ENCODE results near the gene GADD45B. TPM values are rescaled to one million over a fixed set of nuclear protein-coding genes. Genes with fewer than 3 reads are reported as not detected.
"Not testable (repeated sequence)": the region's sequence is repeated elsewhere in the genome, so short reads cannot be mapped to it uniquely, and the experiment has no call there.

The GADD45B gene
- total and polyA plus RNA-seq, 8 donors: 52.9 to 588 (median 81.9) TPM

DNA sequence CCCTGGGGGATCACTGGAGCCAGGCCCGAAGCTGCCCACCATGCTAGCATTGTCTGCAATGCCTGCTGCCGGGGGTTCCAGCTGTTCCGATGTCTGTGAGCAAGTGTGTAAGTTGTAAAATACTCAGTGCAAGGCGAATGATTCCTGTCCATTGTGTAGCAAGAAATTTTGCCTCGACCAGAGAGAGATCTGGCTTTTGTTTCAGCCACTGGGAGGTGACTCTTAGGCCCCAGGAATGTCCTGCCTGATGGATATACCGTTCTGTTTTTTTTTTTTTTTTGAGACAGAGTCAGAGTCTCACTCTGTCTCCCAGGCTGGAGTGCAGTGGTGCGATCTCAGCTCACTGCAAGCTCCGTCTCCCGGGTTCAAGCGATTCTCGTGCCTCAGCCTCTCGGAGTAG, 7.3 kb upstream of the GADD45B start:
- WGBS, 5 donors: 75 to 81% (median 80%) methylated on average over 12 of the region's 12 CpGs
- H3K4me1 ChIP-seq: no peaks in the 10 kb centered on the region
- H3K9me3 ChIP-seq: no peaks in the 10 kb centered on the region
- no peak for DNase-seq
- no peak overlapping the region for H3K4me3 ChIP-seq
- intact Hi-C loops (cut with DNase I; ENCODE audit: low total_unique reads): no loop called here
- H3K27me3 ChIP-seq: no peaks in the 10 kb centered on the region
- no peak overlapping the region for H3K27ac ChIP-seq
- H3K36me3 ChIP-seq: no peaks in the 10 kb centered on the region
- TF ChIP-seq POLR2AphosphoS5 (IDR thresholded peaks at IDR 0.05): no peak
- TF ChIP-seq, protein P1, sequence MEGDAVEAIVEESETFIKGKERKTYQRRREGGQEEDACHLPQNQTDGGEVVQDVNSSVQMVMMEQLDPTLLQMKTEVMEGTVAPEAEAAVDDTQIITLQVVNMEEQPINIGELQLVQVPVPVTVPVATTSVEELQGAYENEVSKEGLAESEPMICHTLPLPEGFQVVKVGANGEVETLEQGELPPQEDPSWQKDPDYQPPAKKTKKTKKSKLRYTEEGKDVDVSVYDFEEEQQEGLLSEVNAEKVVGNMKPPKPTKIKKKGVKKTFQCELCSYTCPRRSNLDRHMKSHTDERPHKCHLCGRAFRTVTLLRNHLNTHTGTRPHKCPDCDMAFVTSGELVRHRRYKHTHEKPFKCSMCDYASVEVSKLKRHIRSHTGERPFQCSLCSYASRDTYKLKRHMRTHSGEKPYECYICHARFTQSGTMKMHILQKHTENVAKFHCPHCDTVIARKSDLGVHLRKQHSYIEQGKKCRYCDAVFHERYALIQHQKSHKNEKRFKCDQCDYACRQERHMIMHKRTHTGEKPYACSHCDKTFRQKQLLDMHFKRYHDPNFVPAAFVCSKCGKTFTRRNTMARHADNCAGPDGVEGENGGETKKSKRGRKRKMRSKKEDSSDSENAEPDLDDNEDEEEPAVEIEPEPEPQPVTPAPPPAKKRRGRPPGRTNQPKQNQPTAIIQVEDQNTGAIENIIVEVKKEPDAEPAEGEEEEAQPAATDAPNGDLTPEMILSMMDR (IDR thresholded peaks at IDR 0.05): no peak
- TF ChIP-seq EP300 (IDR thresholded peaks at IDR 0.05): no peak
- no peak for TF ChIP-seq POLR2A (IDR thresholded peaks at IDR 0.05)

DNA sequence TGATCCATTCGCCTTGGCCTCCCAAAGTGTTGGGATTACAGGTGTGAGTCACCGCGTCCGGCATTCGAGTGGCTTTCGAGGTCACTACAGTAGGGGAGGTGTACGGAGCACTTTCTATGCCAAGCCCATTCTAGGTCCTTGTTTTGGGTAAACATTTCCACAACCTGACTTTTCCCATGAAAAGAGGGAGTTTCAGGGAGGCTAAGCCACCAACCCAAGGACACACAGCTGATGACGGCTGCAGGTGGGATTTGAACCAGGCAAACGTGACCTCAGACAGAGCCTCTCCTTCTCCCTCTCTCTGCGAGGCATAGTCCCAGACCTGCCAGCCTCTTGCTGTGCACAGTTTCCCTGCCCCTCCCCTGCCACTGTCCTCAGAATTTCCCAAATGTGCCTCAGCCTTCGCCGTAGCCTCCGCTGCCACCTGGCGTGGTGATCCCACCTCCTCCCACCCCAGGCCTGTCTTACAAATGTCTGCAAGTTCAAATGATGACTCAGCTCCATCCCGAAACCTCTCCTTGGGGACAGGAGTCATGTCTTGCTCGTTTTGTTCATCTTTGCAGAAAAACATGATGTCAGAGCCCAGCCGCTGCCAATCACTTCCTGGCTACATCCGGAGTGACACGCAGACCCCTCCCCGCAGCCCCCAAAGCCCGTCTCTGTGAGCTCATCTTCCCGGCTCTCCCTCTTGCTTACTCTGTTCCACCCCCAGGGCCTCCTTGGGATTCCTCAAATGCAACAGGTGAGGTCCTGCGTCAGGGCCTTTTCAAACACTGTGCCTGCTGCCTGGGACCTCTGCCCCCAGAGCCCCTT, 6.6 kb upstream of the GADD45B start:
- intact Hi-C loops (cut with DNase I; ENCODE audit: low total_unique reads): no loop called here
- 48 to 57% (median 50%) methylated on average over 16 to 23 of the region's 23 CpGs for WGBS, 5 donors
- peaks cover 0 to 3% (median 2%) of the 10 kb centered on the region in 4 donors for H3K4me1 ChIP-seq
- no peaks in the 10 kb centered on the region for H3K9me3 ChIP-seq
- no peaks in the 10 kb centered on the region for H3K27me3 ChIP-seq
- no peak overlapping the region for H3K4me3 ChIP-seq
- H3K27ac ChIP-seq: no peak overlapping the region
- no peaks in the 10 kb centered on the region for H3K36me3 ChIP-seq
- TF ChIP-seq, protein P1 (IDR thresholded peaks at IDR 0.05): no peak
- no peak for TF ChIP-seq POLR2A (IDR thresholded peaks at IDR 0.05)
- peak in 1 of 2 donors; percentile 48 for DNase-seq

DNA sequence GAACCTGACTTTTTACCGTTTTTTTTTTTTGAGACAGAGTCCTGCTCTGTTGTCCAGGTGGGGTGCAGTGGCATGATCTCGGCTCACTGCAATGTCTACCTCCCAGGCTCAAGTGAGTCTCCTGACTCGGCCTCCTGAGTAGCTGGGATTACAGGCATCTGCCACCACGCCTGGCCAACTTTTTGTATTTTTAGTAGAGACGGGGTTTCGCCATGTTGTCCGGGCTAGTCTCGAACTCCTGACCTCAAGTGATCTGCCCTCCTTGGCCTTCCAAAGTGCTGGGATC, 6.1 kb upstream of the GADD45B start:
- H3K4me1 ChIP-seq, H3K27me3 ChIP-seq, H3K4me3 ChIP-seq, H3K27ac ChIP-seq, H3K36me3 ChIP-seq, DNase-seq, H3K9me3 ChIP-seq: not testable (repeated sequence)
- WGBS, 5 donors: 86 to 88% (median 87%) methylated on average over 8 of the region's 8 CpGs
- intact Hi-C loops (cut with DNase I; ENCODE audit: low total_unique reads): loop anchor here (5.0 to 10.0 kb wide), 3 partner anchors 75 to 142 kb away; no protein-coding TSS in a partner anchor

GRCh38 chr19:2474232-2475017, 1.5 kb upstream of the GADD45B start:
- Histone ChIP-seq H3K36me3 (peaks cover 0 to 15% (median 9%) of the 10 kb centered on the region in 4 donors), H3K27me3 (no peaks in the 10 kb centered on the region), H3K4me1 (peaks cover 15 to 42% (median 39%) of the 10 kb centered on the region in 4 donors), H3K27ac (peak overlapping the region; percentile 91 to 95 (median 93)), H3K9me3 (no peaks in the 10 kb centered on the region), H3K4me3 (peak overlapping the region; percentile 75 to 99 (median 92))
- intact Hi-C loops (cut with DNase I; ENCODE audit: low total_unique reads): loop anchor here (5.0 to 10.0 kb wide), 3 partner anchors 70 to 138 kb away; no protein-coding TSS in a partner anchor
- DNase-seq: peak; percentile 88 to 96
- TF ChIP-seq EP300 (IDR thresholded peaks at IDR 0.05) (no peak), POLR2A (IDR thresholded peaks at IDR 0.05) (no peak), POLR2AphosphoS5 (IDR thresholded peaks at IDR 0.05) (peak; percentile 42 to 93 (median 81))
- TF ChIP-seq, protein P1 (IDR thresholded peaks at IDR 0.05): peak in 6 of 7 experiments; percentile 90 to 99 (median 98)
- 5 to 13% (median 7%) methylated on average over 30 to 60 of the region's 60 CpGs for WGBS, 5 donors

Measured in stomach (tissue), 9 donors.